ENCODE data around the gene PKP1. TPM values are rescaled to one million over a fixed set of nuclear protein-coding genes. Genes with fewer than 3 reads are reported as not detected.

The PKP1 gene
- total and polyA plus RNA-seq, 10 of the 15 experiments (the other 5 are each of a cell fraction or from before 2014, with no cell fraction given): 0.03 TPM; not detected in 9

- ChIA-PET POLR2A (no interaction called here), CTCF (interaction anchor here (1.4 to 1.5 kb wide), 3 partner anchors 11 to 105 kb away, joined by 3 to 7 read pairs (median 4); no protein-coding TSS in a partner anchor), RAD21 (ENCODE audit: unreplicated experiment) (no interaction called here), SMC1A (ENCODE audit: uncharacterized antibody, unreplicated experiment) (interaction anchor here (1.1 to 2.3 kb wide), 3 partner anchors 10 to 105 kb away, joined by 4 to 11 read pairs (median 7); no protein-coding TSS in a partner anchor)
- in situ Hi-C loops (cut with MboI): no loop called here
- H3K9ac ChIP-seq (ENCODE audit: control insufficient read depth, insufficient read depth, low read length): no peak overlapping the region
- no peaks in the 10 kb centered on the region for H4K20me1 ChIP-seq (ENCODE audit: control insufficient read depth, insufficient read depth)
- no peak for FAIRE-seq
- no peak overlapping the region for H3K4me2 ChIP-seq (ENCODE audit: control insufficient read depth, insufficient read depth)
- H3K79me2 ChIP-seq (ENCODE audit: control insufficient read depth, insufficient read depth, low read length): no peaks in the 10 kb centered on the region
- intact Hi-C loops (cut with micrococcal nuclease; ENCODE audit: unreplicated experiment): no loop called here
- no peak overlapping the region for H3K4me3 ChIP-seq
- TF ChIP-seq FOXK2 (IDR thresholded peaks at IDR 0.05) (no peak), MEF2B (IDR thresholded peaks at IDR 0.05; ENCODE audit: partially characterized antibody, poor library complexity, severe bottlenecking) (no peak), POLR2AphosphoS2 (IDR thresholded peaks at IDR 0.05; ENCODE audit: low read depth, low read length) (no peak), POLR2A (IDR thresholded peaks at IDR 0.05; ENCODE audit: low read depth, low read length) (no peak), RCOR1 (conservative IDR thresholded peaks at IDR 0.05; ENCODE audit: low read depth, low read length) (no peak), DPF2 (IDR thresholded peaks at IDR 0.05) (no peak), CEBPZ (IDR thresholded peaks at IDR 0.05; ENCODE audit: low read depth, low read length) (no peak), NR2C1 (IDR thresholded peaks at IDR 0.05) (no peak)
- no peak for DNase-seq (ENCODE audit: low read depth, low spot score)
- H3K27me3 ChIP-seq (replicated peaks in 1 of 2; ENCODE audit: control insufficient read depth in 2 of 2, insufficient read depth in 2 of 2, low read length in 1 of 2): peaks cover 0 to 4% of the 10 kb centered on the region in 2 experiments; a peak in 3 of 4 replicates
- no peaks in the 10 kb centered on the region for H3K36me3 ChIP-seq (ENCODE audit: control insufficient read depth in 2 of 2, insufficient read depth in 2 of 2, low read length in 1 of 2)
- BruUV-seq (replicated peaks): no TSS peak
- no peaks in the 10 kb centered on the region for H3K9me3 ChIP-seq (replicated peaks; ENCODE audit: control insufficient read depth, insufficient read depth, low read length)
- H2AFZ ChIP-seq (ENCODE audit: control insufficient read depth, low read depth, low read length): no peak overlapping the region
- no peak for ATAC-seq
- H3K27ac ChIP-seq (ENCODE audit: control insufficient read depth, insufficient read depth): no peak overlapping the region
- H3K4me1 ChIP-seq (ENCODE audit: control insufficient read depth, insufficient read depth, low read length): no peaks in the 10 kb centered on the region
- 36% methylated on average over 18 of the region's 18 CpGs for WGBS (ENCODE audit: insufficient coverage, insufficient replicate concordance, low lambda C conversion rate, missing lambda C conversion rate)
These were observed 75.9 kb downstream of the PKP1 start for GRCh38 chr1:201359031-201359872.
